WTC11 (cell line): ENCODE results near the gene COL4A1. TPM values are rescaled to one million over a fixed set of nuclear protein-coding genes. Genes with fewer than 3 reads are reported as not detected.

Source experiments
- ATAC-seq: fragments of 200-7000 bp; cut with Tn5 transposase; 2 replicates; pipeline ENCODE4 v1.10.0; 2021; ENCODE audit warnings: mild to moderate bottlenecking, moderate library complexity
- CTCF ChIA-PET: fragments of 300-600 bp; sonication (Branson Sonifier 250); formaldehyde crosslinking; loops from one replicate; lab custom pipeline; 2021; ENCODE audit warnings: antibody characterized with exemption; lab: Charles Lee
- POLR2A ChIA-PET: fragments of 350-600 bp; sonication (Branson Sonifier 250); formaldehyde crosslinking; loops from one replicate; lab custom pipeline; 2021; ENCODE audit warnings: antibody characterized with exemption; lab: Charles Lee
- DNase-seq: peaks from one replicate; pipeline ENCODE4 v3.0.0; 2021; ENCODE audit warnings: low spot score
- H3K27ac Mint-ChIP-seq: 2 replicates; pipeline ENCODE4 v1.8.0; 2021; ENCODE audit warnings: mixed read lengths
- H3K27me3 Mint-ChIP-seq: 2 replicates; pipeline ENCODE4 v1.8.0; 2021; ENCODE audit warnings: low read depth, mild to moderate bottlenecking, moderate library complexity, mixed read lengths
- H3K36me3 Mint-ChIP-seq: 2 replicates; pipeline ENCODE4 v1.8.0; 2021; ENCODE audit warnings: mixed read lengths
- H3K4me1 Mint-ChIP-seq: 2 replicates; pipeline ENCODE4 v1.8.0; 2022; ENCODE audit warnings: mixed read lengths
- H3K4me3 Mint-ChIP-seq: 2 replicates; pipeline ENCODE4 v1.8.0; 2021; ENCODE audit warnings: mild to moderate bottlenecking, moderate library complexity, mixed read lengths
- H3K9me3 Mint-ChIP-seq: 2 replicates; pipeline ENCODE4 v1.8.0; 2021; ENCODE audit warnings: mixed read lengths
- CREB1 ChIP-seq: sonication (generic); formaldehyde crosslinking; IDR thresholded peaks from 2 replicates; pipeline ENCODE4 v1.8.0; 2023; ENCODE audit warnings: mild to moderate bottlenecking, missing genetic modification reagents
- ESRRA ChIP-seq: sonication (generic); formaldehyde crosslinking; IDR thresholded peaks from 2 replicates; pipeline ENCODE4 v1.8.1; 2022; ENCODE audit warnings: mild to moderate bottlenecking, missing genetic modification reagents, borderline replicate concordance
- FOXK1 ChIP-seq: sonication (generic); formaldehyde crosslinking; IDR thresholded peaks from 2 replicates; pipeline ENCODE4 v1.8.0; 2022; ENCODE audit warnings: mild to moderate bottlenecking, moderate library complexity, missing genetic modification reagents
- MXD4 ChIP-seq: fragments of 250-450 bp; sonication (Bioruptor Pico); IDR thresholded peaks from 2 replicates; pipeline ENCODE4 v1.8.0; 2021; ENCODE audit warnings: mild to moderate bottlenecking, moderate library complexity, borderline replicate concordance
- PRRX2 ChIP-seq: fragments of 250-450 bp; sonication (Bioruptor Pico); IDR thresholded peaks from 2 replicates; pipeline ENCODE4 v1.8.0; 2021; ENCODE audit warnings: mild to moderate bottlenecking
- RORB ChIP-seq: fragments of 250-450 bp; sonication (Bioruptor Pico); IDR thresholded peaks from 2 replicates; pipeline ENCODE4 v1.9.0; 2021; ENCODE audit warnings: mild to moderate bottlenecking
- SOX15 ChIP-seq: fragments of 250-450 bp; sonication (Bioruptor Pico); IDR thresholded peaks from 2 replicates; pipeline ENCODE4 v1.9.0; 2021; ENCODE audit warnings: mild to moderate bottlenecking
- SP1 ChIP-seq: sonication (generic); formaldehyde crosslinking; conservative IDR thresholded peaks from 2 replicates; pipeline ENCODE4 v1.8.1; 2022; ENCODE audit warnings: missing genetic modification reagents
- TEAD1 ChIP-seq: sonication (generic); formaldehyde crosslinking; IDR thresholded peaks from 2 replicates; pipeline ENCODE4 v1.8.0; 2022; ENCODE audit warnings: mild to moderate bottlenecking, missing genetic modification reagents
- ZNF232 ChIP-seq: sonication (generic); formaldehyde crosslinking; IDR thresholded peaks from 2 replicates; pipeline ENCODE4 v1.8.0; 2022; ENCODE audit warnings: mild to moderate bottlenecking, missing genetic modification reagents
- ZNF671 ChIP-seq: fragments of 250-450 bp; sonication (Bioruptor Pico); IDR thresholded peaks from 2 replicates; pipeline ENCODE4 v1.8.0; 2021; ENCODE audit warnings: mild to moderate bottlenecking
- total RNA-seq: library from RNA; stranded (reverse); gene quantifications from 3 replicates; pipeline ENCODE4 v1.2.3, GENCODE V29; 2021
- TF ChIP-seq, protein P1 (sequence below): sonication (generic); formaldehyde crosslinking; IDR thresholded peaks from 2 replicates; pipeline ENCODE4 v1.8.1; 2022; ENCODE audit warnings: mild to moderate bottlenecking, moderate library complexity, missing genetic modification reagents
- TF ChIP-seq, protein P2 (sequence below): sonication (generic); formaldehyde crosslinking; IDR thresholded peaks from 2 replicates; pipeline ENCODE4 v1.8.1; 2022; ENCODE audit warnings: missing genetic modification reagents, borderline replicate concordance
- TF ChIP-seq, protein P3 (sequence below): sonication (generic); formaldehyde crosslinking; IDR thresholded peaks from 2 replicates; pipeline ENCODE4 v1.8.0; 2023; ENCODE audit warnings: mild to moderate bottlenecking, missing genetic modification reagents
- TF ChIP-seq, protein P4 (sequence below): sonication (generic); formaldehyde crosslinking; IDR thresholded peaks from 2 replicates; pipeline ENCODE4 v1.8.1; 2023; ENCODE audit warnings: mild to moderate bottlenecking, missing genetic modification reagents, borderline replicate concordance
- TF ChIP-seq, protein P5 (sequence below): fragments of 250-450 bp; sonication (Bioruptor Pico); IDR thresholded peaks from 2 replicates; pipeline ENCODE4 v1.9.0; 2021; ENCODE audit warnings: mild to moderate bottlenecking, borderline replicate concordance

COL4A1 gene
- total RNA-seq, 1 experiment from 2014 or later = 89.6 TPM

DNA sequence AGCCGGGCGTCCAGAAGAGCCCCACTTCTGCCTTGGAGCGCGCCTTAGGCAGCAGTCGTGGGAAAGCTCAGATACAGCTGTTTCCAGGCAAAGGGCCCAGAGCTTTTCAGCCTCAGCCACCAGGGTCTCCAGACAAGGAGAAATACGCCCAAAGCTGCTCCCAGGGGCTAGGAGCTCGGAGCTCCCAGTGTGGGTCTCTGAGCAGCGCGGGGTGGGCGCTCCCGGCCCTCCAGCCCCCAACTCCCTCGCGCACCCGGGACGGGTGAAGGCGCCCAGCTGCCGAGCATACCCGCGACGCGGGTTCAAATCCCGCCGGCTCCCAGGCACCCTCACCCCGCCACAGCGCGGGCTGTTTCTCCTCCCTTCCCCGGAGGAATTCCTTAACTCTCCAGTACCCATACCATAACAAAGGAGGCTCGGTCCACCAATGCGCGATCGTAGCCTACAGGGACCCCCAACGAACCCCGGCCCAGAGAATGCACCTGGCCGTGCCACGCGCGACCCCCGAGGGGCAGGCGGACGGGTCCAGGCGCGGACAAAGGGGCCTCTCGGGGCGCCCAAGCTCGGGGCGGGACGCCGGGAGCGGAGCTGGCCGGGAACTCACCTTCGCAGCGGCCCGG lies 507 bp downstream of the COL4A1 start:
- H3K27ac Mint-ChIP-seq = no peak overlapping the region
- POLR2A ChIA-PET = interaction anchor here (0.6 to 2.5 kb wide), 12 partner anchors 8 to 149 kb away, joined by 3 to 11 read pairs (median 3); no protein-coding TSS in a partner anchor
- H3K9me3 Mint-ChIP-seq = no peaks in the 10 kb centered on the region
- ATAC-seq = peak; percentile 21
- peak overlapping the region; percentile 75 for H3K4me3 Mint-ChIP-seq
- peaks cover 38% of the 10 kb centered on the region for H3K4me1 Mint-ChIP-seq
- CTCF ChIA-PET = interaction anchor here (0.6 to 3.8 kb wide), 15 partner anchors 10 to 465 kb away, joined by 3 to 29 read pairs (median 4); partner anchors contain the start of gene RAB20
- DNase-seq = peak; percentile 51
- H3K27me3 Mint-ChIP-seq = peaks cover 35% of the 10 kb centered on the region
- TF ChIP-seq PRRX2 (no peak), FOXK1 (CRISPR knock-in tag) (no peak), SOX15 (CRISPR knock-in tag) (no peak), MXD4 (CRISPR knock-in tag) (no peak), ESRRA (CRISPR knock-in tag) (no peak), ZNF671 (CRISPR knock-in tag) (no peak), RORB (CRISPR knock-in tag) (no peak), ZNF232 (CRISPR knock-in tag) (no peak), SP1 (CRISPR knock-in tag) (no peak), TEAD1 (CRISPR knock-in tag) (no peak), CREB1 (no peak)
- TF ChIP-seq, protein P1, sequence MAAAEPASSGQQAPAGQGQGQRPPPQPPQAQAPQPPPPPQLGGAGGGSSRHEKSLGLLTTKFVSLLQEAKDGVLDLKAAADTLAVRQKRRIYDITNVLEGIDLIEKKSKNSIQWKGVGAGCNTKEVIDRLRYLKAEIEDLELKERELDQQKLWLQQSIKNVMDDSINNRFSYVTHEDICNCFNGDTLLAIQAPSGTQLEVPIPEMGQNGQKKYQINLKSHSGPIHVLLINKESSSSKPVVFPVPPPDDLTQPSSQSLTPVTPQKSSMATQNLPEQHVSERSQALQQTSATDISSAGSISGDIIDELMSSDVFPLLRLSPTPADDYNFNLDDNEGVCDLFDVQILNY (CRISPR knock-in tag) = no peak
- TF ChIP-seq, protein P2, sequence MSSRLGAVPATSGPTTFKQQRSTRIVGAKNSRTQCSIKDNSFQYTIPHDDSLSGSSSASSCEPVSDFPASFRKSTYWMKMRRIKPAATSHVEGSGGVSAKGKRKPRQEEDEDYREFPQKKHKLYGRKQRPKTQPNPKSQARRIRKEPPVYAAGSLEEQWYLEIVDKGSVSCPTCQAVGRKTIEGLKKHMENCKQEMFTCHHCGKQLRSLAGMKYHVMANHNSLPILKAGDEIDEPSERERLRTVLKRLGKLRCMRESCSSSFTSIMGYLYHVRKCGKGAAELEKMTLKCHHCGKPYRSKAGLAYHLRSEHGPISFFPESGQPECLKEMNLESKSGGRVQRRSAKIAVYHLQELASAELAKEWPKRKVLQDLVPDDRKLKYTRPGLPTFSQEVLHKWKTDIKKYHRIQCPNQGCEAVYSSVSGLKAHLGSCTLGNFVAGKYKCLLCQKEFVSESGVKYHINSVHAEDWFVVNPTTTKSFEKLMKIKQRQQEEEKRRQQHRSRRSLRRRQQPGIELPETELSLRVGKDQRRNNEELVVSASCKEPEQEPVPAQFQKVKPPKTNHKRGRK = no peak
- TF ChIP-seq, protein P3, sequence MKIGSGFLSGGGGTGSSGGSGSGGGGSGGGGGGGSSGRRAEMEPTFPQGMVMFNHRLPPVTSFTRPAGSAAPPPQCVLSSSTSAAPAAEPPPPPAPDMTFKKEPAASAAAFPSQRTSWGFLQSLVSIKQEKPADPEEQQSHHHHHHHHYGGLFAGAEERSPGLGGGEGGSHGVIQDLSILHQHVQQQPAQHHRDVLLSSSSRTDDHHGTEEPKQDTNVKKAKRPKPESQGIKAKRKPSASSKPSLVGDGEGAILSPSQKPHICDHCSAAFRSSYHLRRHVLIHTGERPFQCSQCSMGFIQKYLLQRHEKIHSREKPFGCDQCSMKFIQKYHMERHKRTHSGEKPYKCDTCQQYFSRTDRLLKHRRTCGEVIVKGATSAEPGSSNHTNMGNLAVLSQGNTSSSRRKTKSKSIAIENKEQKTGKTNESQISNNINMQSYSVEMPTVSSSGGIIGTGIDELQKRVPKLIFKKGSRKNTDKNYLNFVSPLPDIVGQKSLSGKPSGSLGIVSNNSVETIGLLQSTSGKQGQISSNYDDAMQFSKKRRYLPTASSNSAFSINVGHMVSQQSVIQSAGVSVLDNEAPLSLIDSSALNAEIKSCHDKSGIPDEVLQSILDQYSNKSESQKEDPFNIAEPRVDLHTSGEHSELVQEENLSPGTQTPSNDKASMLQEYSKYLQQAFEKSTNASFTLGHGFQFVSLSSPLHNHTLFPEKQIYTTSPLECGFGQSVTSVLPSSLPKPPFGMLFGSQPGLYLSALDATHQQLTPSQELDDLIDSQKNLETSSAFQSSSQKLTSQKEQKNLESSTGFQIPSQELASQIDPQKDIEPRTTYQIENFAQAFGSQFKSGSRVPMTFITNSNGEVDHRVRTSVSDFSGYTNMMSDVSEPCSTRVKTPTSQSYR (CRISPR knock-in tag) = no peak
- TF ChIP-seq, protein P4, sequence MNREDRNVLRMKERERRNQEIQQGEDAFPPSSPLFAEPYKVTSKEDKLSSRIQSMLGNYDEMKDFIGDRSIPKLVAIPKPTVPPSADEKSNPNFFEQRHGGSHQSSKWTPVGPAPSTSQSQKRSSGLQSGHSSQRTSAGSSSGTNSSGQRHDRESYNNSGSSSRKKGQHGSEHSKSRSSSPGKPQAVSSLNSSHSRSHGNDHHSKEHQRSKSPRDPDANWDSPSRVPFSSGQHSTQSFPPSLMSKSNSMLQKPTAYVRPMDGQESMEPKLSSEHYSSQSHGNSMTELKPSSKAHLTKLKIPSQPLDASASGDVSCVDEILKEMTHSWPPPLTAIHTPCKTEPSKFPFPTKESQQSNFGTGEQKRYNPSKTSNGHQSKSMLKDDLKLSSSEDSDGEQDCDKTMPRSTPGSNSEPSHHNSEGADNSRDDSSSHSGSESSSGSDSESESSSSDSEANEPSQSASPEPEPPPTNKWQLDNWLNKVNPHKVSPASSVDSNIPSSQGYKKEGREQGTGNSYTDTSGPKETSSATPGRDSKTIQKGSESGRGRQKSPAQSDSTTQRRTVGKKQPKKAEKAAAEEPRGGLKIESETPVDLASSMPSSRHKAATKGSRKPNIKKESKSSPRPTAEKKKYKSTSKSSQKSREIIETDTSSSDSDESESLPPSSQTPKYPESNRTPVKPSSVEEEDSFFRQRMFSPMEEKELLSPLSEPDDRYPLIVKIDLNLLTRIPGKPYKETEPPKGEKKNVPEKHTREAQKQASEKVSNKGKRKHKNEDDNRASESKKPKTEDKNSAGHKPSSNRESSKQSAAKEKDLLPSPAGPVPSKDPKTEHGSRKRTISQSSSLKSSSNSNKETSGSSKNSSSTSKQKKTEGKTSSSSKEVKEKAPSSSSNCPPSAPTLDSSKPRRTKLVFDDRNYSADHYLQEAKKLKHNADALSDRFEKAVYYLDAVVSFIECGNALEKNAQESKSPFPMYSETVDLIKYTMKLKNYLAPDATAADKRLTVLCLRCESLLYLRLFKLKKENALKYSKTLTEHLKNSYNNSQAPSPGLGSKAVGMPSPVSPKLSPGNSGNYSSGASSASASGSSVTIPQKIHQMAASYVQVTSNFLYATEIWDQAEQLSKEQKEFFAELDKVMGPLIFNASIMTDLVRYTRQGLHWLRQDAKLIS = no peak
- TF ChIP-seq, protein P5, sequence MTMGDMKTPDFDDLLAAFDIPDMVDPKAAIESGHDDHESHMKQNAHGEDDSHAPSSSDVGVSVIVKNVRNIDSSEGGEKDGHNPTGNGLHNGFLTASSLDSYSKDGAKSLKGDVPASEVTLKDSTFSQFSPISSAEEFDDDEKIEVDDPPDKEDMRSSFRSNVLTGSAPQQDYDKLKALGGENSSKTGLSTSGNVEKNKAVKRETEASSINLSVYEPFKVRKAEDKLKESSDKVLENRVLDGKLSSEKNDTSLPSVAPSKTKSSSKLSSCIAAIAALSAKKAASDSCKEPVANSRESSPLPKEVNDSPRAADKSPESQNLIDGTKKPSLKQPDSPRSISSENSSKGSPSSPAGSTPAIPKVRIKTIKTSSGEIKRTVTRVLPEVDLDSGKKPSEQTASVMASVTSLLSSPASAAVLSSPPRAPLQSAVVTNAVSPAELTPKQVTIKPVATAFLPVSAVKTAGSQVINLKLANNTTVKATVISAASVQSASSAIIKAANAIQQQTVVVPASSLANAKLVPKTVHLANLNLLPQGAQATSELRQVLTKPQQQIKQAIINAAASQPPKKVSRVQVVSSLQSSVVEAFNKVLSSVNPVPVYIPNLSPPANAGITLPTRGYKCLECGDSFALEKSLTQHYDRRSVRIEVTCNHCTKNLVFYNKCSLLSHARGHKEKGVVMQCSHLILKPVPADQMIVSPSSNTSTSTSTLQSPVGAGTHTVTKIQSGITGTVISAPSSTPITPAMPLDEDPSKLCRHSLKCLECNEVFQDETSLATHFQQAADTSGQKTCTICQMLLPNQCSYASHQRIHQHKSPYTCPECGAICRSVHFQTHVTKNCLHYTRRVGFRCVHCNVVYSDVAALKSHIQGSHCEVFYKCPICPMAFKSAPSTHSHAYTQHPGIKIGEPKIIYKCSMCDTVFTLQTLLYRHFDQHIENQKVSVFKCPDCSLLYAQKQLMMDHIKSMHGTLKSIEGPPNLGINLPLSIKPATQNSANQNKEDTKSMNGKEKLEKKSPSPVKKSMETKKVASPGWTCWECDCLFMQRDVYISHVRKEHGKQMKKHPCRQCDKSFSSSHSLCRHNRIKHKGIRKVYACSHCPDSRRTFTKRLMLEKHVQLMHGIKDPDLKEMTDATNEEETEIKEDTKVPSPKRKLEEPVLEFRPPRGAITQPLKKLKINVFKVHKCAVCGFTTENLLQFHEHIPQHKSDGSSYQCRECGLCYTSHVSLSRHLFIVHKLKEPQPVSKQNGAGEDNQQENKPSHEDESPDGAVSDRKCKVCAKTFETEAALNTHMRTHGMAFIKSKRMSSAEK (CRISPR knock-in tag) = no peak
- H3K36me3 Mint-ChIP-seq = no peaks in the 10 kb centered on the region
